ENCODE measurements around the gene NAGS. TPM values are rescaled to one million over a fixed set of nuclear protein-coding genes. Genes with fewer than 3 reads are reported as not detected.
"Not testable (repeated sequence)": the region's sequence is repeated elsewhere in the genome, so short reads cannot be mapped to it uniquely, and the experiment has no call there.

The NAGS gene
- total RNA-seq, 3 donors from 2014 or later, result 0.16 to 5.2 (median 4.7) TPM

- Histone ChIP-seq H3K4me3 (no peak overlapping the region), H3K4me1 (peaks cover 0 to 4% of the 10 kb centered on the region in 2 donors), H3K27ac (peak overlapping the region in 1 of 2 donors; percentile 19), H3K27me3 (no peaks in the 10 kb centered on the region), H3K9me3 (no peaks in the 10 kb centered on the region), H3K36me3 (no peaks in the 10 kb centered on the region)
- DNase-seq (ENCODE audit: low spot score in 2 of 2), result no peak
- TF ChIP-seq POLR2AphosphoS5 (IDR thresholded peaks at IDR 0.05) (no peak), POLR2A (IDR thresholded peaks at IDR 0.05) (no peak), CTCF (IDR thresholded peaks at IDR 0.05) (no peak)
- intact Hi-C loops (cut with DNase I; ENCODE audit: low total_unique reads), result no loop called here
These were observed 34.2 kb downstream of the NAGS start for GRCh38 chr17:44038604-44039011.

- no peaks in the 10 kb centered on the region for H3K36me3 ChIP-seq
These were observed 35.6 kb downstream of the NAGS start for GRCh38 chr17:44039829-44040635.

GRCh38 chr17:44043272-44043696, 38.9 kb downstream of the NAGS start:
- Histone ChIP-seq H3K4me3 (no peak overlapping the region), H3K36me3 (no peaks in the 10 kb centered on the region), H3K4me1 (peaks cover 0 to 8% of the 10 kb centered on the region in 2 donors), H3K27ac (no peak overlapping the region), H3K9me3 (no peaks in the 10 kb centered on the region), H3K27me3 (no peaks in the 10 kb centered on the region)
- no peak for DNase-seq (ENCODE audit: low spot score in 2 of 2)
- TF ChIP-seq POLR2A (IDR thresholded peaks at IDR 0.05) (no peak), CTCF (IDR thresholded peaks at IDR 0.05) (no peak), POLR2AphosphoS5 (IDR thresholded peaks at IDR 0.05) (no peak)
- intact Hi-C loops (cut with DNase I; ENCODE audit: low total_unique reads), result no loop called here

More at GRCh38 chr17:44039829-44040635, 35.6 kb downstream of the NAGS start:
- peak overlapping the region in 1 of 3 donors; percentile 23 for H3K4me3 ChIP-seq
- intact Hi-C loops (cut with DNase I; ENCODE audit: low total_unique reads), result no loop called here
- H3K4me1 ChIP-seq, result peaks cover 0 to 8% of the 10 kb centered on the region in 2 donors
- peak overlapping the region; percentile 72 to 83 for H3K27ac ChIP-seq
- no peaks in the 10 kb centered on the region for H3K27me3 ChIP-seq
- no peaks in the 10 kb centered on the region for H3K9me3 ChIP-seq
- DNase-seq (ENCODE audit: low spot score in 2 of 2), result peak in 1 of 2 donors; percentile 34
- TF ChIP-seq POLR2AphosphoS5 (IDR thresholded peaks at IDR 0.05), result no peak
- TF ChIP-seq CTCF (IDR thresholded peaks at IDR 0.05), result no peak
- no peak for TF ChIP-seq POLR2A (IDR thresholded peaks at IDR 0.05)

- TF ChIP-seq POLR2A (IDR thresholded peaks at IDR 0.05), result no peak
- TF ChIP-seq CTCF (IDR thresholded peaks at IDR 0.05), result no peak
- TF ChIP-seq POLR2AphosphoS5 (IDR thresholded peaks at IDR 0.05), result no peak
- no peaks in the 10 kb centered on the region for H3K9me3 ChIP-seq
- no peak overlapping the region for H3K4me3 ChIP-seq
- no peak overlapping the region for H3K27ac ChIP-seq
- no peaks in the 10 kb centered on the region for H3K36me3 ChIP-seq
- no peaks in the 10 kb centered on the region for H3K27me3 ChIP-seq
- no peak for DNase-seq (ENCODE audit: low spot score in 2 of 2)
- H3K4me1 ChIP-seq, result peaks cover 0 to 8% of the 10 kb centered on the region in 2 donors
- intact Hi-C loops (cut with DNase I; ENCODE audit: low total_unique reads), result no loop called here
These were observed 39.6 kb downstream of the NAGS start for GRCh38 chr17:44044071-44044470.

GRCh38 chr17:44045486-44045885, 41.1 kb downstream of the NAGS start:
- intact Hi-C loops (cut with DNase I; ENCODE audit: low total_unique reads), result no loop called here
- H3K4me1 ChIP-seq, result peaks cover 0 to 5% of the 10 kb centered on the region in 2 donors

GRCh38 chr17:44046893-44047292, 42.5 kb downstream of the NAGS start:
- H3K27ac ChIP-seq; H3K36me3 ChIP-seq; H3K9me3 ChIP-seq; H3K4me1 ChIP-seq; DNase-seq (ENCODE audit: low spot score in 2 of 2); intact Hi-C loops (cut with DNase I; ENCODE audit: low total_unique reads); H3K4me3 ChIP-seq; H3K27me3 ChIP-seq: not testable (repeated sequence)

More at GRCh38 chr17:44045486-44045885, 41.1 kb downstream of the NAGS start:
- no peak overlapping the region for H3K4me3 ChIP-seq
- no peaks in the 10 kb centered on the region for H3K36me3 ChIP-seq
- H3K27me3 ChIP-seq, result no peaks in the 10 kb centered on the region
- TF ChIP-seq POLR2AphosphoS5 (IDR thresholded peaks at IDR 0.05) (no peak), POLR2A (IDR thresholded peaks at IDR 0.05) (no peak), CTCF (IDR thresholded peaks at IDR 0.05) (no peak)
- no peaks in the 10 kb centered on the region for H3K9me3 ChIP-seq
- no peak for DNase-seq (ENCODE audit: low spot score in 2 of 2)
- H3K27ac ChIP-seq, result no peak overlapping the region

All from breast epithelium (tissue), 4 donors.